GM12874 (cell line): ENCODE measurements around the gene OPTC.

Experiments
- TF ChIP-seq, protein P1 (sequence below): IDR thresholded peaks from 2 replicates; pipeline ENCODE4 v1.5.1; 2011; ENCODE audit warnings: low read depth, mild to moderate bottlenecking, control low read depth, low read length, moderate library complexity; ENCODE audit not compliant: insufficient read depth

Gene OPTC

DNA sequence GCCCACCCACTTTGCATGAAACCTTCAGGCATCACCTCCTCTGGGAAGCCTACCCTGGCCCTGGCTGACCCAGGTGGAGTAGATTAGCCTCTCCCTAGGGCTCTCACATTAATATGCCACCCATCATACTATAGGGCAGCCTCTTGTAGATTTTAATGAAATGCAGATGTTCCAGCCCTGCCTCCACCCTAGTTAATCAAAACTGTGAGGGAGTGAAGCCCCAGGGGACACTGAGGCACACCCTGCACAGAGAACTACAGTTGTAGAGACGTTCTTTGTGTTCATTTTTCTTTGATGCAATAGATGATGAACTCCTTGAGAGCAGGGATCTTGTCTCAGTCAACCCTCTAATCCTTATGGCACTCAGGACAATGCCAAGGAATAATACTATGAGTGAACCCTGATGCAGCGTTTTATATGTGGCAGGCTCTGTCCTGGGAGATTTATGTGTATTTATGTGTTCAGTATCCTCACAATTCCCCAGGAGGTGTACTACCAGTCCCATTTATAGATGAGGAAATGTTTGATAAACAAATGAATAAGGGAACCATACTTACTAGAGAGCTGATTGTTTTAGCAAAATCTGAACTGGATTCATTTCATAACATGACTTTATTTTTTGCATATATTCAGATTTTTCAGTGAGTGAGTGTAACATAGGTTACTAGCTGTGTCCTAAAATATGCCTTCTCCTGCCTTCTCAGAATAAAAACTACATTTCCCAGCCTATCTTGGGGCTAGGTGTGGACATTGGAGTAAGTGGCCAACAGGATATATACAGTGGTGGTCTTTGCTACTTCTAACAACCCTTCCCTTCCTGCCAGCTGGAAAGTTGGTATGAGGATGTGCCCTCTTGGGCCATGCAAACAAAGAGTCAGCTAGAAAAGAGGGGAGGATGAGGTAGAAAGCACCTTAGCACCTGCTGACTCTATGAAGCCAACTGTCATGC is 41.8 kb upstream of the OPTC start:
- TF ChIP-seq, protein P1, sequence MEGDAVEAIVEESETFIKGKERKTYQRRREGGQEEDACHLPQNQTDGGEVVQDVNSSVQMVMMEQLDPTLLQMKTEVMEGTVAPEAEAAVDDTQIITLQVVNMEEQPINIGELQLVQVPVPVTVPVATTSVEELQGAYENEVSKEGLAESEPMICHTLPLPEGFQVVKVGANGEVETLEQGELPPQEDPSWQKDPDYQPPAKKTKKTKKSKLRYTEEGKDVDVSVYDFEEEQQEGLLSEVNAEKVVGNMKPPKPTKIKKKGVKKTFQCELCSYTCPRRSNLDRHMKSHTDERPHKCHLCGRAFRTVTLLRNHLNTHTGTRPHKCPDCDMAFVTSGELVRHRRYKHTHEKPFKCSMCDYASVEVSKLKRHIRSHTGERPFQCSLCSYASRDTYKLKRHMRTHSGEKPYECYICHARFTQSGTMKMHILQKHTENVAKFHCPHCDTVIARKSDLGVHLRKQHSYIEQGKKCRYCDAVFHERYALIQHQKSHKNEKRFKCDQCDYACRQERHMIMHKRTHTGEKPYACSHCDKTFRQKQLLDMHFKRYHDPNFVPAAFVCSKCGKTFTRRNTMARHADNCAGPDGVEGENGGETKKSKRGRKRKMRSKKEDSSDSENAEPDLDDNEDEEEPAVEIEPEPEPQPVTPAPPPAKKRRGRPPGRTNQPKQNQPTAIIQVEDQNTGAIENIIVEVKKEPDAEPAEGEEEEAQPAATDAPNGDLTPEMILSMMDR, result no peak

DNA sequence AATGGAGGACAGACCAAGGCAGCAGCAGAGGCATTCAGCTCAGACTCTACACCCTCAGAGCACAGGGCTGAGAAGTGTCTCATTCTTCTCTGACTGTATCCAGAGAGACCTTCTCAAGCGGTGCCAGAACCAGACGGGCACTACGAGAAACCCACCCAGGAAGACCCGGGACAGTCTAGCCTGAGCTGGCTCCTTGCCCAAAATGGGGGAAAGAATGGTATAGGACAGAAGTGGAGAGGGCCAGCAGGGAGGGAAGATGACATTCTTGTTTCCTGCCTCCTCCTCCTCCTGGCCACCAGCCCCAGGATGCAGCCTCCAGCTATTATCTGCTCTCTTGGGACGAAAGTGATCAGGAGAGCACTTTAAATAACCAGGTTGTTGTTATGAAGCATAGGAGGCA is 40.9 kb upstream of the OPTC start:
- TF ChIP-seq, protein P1, result no peak

DNA sequence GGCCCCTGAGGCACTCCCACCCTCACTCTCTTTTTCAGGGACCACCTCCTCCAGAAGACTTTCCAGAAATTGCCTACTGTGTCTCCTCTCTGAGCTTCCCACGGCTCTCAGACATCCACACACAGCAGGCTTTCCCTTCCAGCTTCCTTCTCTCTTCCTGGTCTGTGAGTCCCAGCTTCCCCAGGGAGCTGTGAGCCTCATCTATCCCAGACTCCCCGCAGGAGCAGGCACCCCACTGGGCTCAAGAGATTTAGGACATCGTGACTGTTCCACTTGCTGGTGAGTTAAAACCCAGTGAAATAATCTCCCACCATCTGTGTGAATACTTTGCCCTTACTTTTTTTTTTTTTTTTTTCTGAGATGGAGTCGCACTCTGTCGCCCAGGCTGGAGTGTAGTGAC is 40.3 kb upstream of the OPTC start:
- TF ChIP-seq, protein P1, result no peak

DNA sequence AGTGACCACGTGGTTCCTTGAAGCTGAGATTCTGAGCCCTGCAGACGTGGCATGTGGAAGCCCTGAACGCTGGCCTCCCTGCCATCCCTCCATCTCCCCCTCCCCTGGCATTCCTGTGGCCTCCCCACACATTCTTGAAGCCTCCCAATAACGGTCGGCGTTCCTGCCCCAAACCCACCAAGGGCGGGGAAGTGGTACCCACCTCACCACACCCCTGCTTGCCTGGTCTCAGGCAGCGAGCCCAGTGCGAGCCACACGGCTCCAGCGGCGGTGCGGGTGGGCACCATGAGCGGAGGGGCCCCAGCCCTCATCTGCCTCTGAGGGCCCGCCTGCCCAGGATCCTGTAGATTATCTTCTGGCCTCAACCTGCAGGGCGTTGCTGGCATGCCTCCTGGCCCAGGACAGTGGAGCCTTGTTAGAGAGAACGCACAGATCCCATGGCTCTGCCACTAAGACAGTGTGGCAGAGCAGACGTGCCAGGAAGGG is 38.9 kb upstream of the OPTC start:
- TF ChIP-seq, protein P1, result no peak

DNA sequence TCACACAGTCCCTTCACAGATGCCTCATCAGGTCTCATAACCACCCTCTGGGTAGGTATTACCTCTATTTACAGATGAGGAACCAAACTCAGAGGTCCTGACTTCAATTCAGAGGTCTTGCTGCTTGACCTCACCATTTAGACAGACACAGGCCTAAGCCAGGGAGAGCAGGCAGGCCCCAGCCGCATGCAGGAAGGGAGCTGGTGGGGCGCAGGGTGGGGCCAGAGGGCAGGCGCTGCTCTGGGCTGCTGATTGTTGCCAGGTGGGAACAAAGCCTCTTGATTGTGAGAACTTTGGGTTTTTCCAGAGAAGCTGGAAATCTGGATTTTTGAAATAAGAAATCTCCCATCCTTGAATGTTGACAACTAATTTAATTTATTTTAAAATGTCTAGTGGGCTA is 38.2 kb upstream of the OPTC start:
- TF ChIP-seq, protein P1, result no peak

DNA sequence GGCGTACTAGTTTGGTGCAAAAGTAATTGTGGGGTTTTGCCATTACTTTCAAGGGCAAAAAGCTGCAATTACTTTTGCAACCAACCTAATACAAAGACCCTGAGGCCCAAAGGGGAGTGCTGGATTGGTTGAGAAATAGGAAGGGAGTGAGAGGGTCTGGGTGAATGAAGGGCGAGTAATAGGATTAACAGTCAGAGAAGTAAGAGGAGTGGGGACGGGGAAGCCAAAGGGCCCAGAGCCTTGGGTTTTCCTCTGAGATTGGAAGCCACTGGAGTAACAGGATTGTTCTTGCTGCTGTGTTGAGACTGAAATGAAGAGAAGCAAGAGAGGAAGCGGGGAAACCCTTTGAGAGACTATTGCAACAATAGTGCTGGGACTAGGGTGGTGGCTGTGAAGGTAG is 37.4 kb upstream of the OPTC start:
- TF ChIP-seq, protein P1, result no peak

DNA sequence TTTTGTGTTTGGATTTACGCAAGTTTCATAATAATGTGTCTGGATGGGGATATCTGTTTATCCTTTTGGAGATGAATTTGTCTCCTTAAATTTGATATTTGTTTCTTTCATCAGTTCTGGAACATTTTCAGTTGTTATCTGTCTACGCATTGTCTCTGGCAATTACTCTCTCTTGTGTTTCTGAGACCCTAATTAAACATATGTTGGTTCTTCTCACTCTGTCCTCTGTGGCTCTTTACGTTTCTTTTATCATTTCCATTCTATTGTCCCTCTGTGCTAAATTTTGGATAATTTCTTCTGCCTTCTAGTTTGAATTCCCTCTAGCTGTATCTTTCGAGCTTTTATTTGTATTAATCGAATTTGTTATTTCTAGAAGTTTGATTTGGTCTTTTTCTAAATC is 35.9 kb upstream of the OPTC start:
- TF ChIP-seq, protein P1, result no peak
